Lung microvascular endothelial cell (primary cell): Measurements from ENCODE around the gene MAPRE2. TPM values are rescaled to one million over a fixed set of nuclear protein-coding genes. Genes with fewer than 3 reads are reported as not detected.

Source experiments
- DNase-seq, 2 donors: peaks; one replicate each; pipeline versions ENCODE4 v3.0.0 to v3.0.0-alpha.2; 2010; ENCODE audit warnings: low read depth in 2 of 2
- total RNA-seq: library from RNA; depleted of rRNA; stranded (reverse); fragments of >200 nt; gene quantifications from 2 replicates; pipeline ENCODE4 v1.2.1, GENCODE V29; 2014

Gene MAPRE2
- total RNA-seq, 1 donor from 2014 or later = 21.2 TPM

DNA sequence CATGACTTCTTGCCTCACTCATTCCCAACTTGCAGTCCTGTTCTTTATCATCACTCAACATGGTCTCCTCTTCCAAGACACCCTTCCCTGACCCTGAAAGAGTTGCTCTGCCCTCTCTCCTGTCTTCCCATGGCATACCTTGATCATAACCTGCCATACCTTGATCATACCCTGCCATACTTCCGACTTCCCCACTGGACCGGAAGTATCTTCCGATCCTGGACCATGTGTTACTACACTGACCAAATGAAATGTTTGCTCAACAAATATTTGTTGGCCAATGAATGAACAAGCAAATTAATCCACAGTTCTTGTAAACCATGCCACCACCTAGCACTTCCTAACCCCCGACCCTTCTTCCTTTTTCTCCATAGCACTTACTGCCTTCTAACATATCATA lies 138.7 kb downstream of the MAPRE2 start:
- DNase-seq = no peak

GRCh38 chr18:35180455-35180854 lies 139.2 kb downstream of the MAPRE2 start:
- no peak for DNase-seq

DNA sequence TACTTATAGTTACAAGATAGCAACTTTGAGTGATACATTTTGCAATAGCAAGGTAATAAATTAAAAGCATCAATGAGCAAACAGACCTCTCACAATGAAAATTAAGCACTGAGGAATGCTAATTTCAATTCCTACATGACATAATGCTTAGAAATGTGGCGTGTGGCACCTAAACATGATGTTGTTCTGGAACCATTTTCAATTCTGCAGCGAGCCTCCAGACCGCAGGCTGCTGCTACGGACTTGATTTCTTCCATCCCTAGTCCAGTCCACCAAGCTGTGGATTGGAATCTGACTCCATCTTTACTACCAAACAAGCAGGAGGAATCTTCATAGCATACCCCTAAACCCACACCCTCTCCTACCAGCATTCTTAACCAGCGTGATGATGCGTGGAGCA lies 140.9 kb downstream of the MAPRE2 start:
- DNase-seq = no peak

- peak in 1 of 2 donors; percentile 65 for DNase-seq
Measured at GRCh38 chr18:35183886-35184285, 142.7 kb downstream of the MAPRE2 start.

DNA sequence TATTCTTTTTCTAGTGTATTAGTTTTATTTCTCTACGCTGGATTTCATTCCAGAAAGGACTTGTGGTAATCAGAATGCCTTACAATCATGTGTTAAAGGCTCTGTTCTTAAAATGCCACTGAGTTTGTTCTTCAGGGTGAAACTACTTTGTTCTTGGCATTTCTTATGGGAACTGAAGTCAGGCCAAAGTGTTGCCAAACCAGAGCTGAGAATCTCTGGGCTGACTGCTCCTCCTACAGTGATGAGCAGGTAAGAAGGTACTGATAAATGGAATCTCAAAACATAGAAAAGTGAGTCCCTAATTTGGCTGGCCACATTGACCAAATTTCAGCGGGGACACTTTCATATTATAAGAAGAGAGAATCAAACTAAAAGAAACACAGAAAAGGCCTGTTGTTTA lies 144.6 kb downstream of the MAPRE2 start:
- no peak for DNase-seq

GRCh38 chr18:35186291-35187034 lies 145.2 kb downstream of the MAPRE2 start:
- DNase-seq = no peak

DNA sequence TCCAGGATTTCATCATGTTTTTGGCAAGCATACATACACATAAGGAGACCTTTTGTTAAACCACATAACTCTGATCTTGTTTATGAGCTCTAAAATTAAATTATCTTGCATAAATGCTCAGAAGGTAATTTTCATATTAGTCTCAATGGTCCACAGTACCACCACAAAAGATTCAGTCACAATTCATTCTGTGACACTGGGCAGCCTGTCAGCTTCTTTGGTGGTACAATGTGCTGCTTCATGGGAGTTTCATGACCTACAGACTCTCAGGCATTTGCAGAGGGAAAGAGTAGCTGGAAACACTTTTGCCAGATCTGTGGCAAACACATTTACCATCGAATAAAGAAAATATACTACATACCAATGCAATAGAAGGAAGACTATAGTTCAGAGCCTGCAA lies 148.3 kb downstream of the MAPRE2 start:
- DNase-seq = no peak

DNA sequence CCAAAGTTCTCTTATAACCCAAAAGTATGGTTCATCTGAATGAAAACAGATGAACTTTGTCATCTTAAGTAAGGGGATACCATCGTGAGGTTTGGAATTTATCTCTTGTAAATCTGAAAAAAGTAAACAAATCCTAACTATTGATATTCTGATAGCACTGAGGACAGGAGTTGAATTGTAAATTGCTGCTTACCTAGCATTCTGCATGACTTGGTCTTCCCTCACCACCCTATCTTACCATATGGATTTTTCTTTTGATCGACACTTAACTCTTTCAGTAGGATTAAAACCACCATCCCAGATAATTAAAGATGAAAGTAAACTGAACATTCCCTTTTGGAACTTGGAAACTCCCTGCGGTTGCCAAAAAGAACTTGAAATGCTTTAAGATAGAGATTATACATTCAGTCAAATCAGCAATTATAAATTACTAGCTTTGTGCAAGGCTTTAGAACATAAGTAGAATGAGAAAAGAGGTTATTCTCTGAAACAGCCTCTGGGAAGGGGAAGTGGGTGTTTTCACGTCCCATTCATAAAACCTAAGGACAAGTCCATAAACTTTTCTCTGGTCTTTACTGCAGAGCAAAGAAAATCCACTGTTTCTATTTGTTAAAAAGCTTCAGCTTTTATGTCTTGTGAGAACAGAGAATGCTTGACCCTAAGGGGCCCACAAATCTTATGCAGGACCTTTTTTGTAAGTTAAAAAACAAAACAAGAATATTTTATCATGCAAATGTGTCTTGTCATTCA lies 149.9 kb downstream of the MAPRE2 start:
- DNase-seq = no peak

GRCh38 chr18:35191698-35192025 lies 150.4 kb downstream of the MAPRE2 start:
- DNase-seq = no peak

GRCh38 chr18:35192415-35192814 lies 151.2 kb downstream of the MAPRE2 start:
- DNase-seq = no peak

Other genes starting within 250 kb of the MAPRE2 start
- gene ZNF397, start 199.6 kb downstream of the MAPRE2 start, total RNA-seq = 4.6 and 10.3 TPM in 2 replicates
- gene ZSCAN30, start 248.8 kb downstream of the MAPRE2 start, total RNA-seq = 5.2 and 6.9 TPM in 2 replicates